CD1c-positive myeloid dendritic cell (primary cell): ENCODE results near the gene WDR36.

Experiments
- DNase-seq: peaks from one replicate; pipeline ENCODE4 v3.0.0-alpha.2; 2016; ENCODE audit errors: extremely low spot score

Gene WDR36

GRCh38 chr5:111106320-111106948 lies 14.3 kb downstream of the WDR36 start:
- DNase-seq, result no peak

DNA sequence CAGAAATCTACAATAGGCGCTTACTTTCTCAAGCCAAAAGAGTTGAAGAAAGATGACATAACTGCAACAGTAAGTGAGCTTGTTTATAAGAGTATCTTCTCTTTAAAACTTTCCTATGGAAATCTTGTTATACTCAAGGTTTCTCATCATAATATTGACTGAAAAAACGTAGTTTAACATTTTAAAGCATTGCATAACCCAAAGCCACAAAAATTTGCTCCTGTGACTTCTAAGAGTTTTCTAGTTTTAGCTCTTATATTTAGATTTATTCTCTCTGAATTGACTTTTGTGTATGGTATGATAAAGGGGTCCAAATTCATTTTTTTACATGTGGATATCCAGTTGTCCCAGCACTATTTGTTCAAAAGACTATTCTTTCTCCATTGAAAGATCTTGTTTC lies 15.2 kb downstream of the WDR36 start:
- DNase-seq, result no peak

DNA sequence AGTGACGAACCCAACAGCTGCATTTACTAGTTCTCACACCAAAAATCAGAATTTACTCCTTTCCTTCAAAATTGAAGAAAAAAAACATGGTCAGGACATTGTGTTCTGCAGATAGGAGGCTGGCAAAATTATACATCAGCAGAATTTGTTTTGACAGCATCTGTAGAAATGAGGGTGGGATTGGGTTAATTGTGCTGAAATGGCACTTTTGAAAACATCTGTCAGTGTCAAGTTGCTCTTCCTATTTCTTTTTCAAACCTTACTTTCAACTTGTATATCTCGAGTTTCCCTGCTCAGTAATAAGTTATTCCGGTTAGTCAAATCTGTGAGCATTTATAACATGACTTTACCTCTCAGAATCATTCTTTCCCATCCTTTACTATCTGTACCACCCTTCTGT lies 19.8 kb downstream of the WDR36 start:
- DNase-seq, result no peak

DNA sequence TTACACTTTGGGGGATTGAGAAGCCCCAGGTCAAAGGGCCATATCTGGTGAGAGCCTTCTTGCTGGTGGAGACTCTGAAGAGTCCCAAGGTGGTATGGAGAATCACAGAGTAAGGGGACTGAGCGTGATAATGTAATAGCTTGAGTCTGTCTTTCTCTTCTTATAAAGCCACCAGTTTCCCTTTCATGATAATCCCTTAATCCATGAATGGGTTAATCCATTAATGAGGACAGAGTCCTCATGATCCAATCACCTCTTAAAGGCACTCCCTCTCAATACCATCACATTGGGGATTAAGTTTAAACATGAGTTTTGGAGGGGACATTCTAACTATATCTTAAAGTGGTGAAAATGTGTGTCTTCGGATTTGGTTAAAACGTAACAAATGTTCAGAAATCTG lies 21.5 kb downstream of the WDR36 start:
- DNase-seq, result no peak

- no peak for DNase-seq
Observed at GRCh38 chr5:111115229-111115628, 23.1 kb downstream of the WDR36 start.

GRCh38 chr5:111116550-111116949 lies 24.4 kb downstream of the WDR36 start:
- peak; percentile 85 for DNase-seq

DNA sequence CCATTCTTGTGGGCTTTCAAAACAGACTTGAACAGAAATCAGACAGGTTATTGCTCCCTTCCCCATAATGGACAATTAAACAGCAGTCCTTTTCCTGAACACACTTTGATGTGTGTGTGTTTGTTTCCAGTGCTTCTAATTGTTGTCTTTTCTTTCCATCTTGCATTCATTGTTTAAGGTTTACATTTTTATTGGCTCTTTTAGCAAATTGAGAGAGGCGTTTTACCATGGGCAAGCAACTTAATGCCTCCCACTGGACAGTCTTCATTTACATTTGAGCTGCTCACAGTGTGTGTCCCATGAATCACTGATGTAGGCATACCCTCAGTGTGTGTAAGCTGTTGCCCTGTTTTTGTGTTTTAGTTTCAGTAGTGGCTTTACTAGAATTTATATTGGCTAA lies 25.0 kb downstream of the WDR36 start:
- no peak for DNase-seq

GRCh38 chr5:111119221-111119620 lies 27.1 kb downstream of the WDR36 start:
- DNase-seq, result no peak

DNA sequence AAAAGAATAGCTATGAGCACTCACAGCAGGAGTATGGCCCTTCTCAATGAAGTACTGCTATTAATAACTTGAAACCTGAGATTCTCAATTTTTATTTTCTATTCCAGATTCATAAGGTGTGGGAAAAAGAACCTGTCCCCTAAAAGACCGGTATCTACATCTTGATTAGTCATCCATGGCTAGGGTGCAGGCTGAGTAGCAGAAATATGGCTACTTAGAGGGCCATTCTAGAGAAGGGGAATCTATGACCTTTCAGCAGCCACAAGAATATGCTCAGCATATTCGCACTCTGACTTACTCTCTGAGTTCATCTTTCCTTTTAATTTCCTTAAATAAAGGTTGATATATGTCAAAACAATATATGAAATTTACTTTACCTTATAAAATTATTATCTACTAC lies 27.7 kb downstream of the WDR36 start:
- DNase-seq, result no peak

DNA sequence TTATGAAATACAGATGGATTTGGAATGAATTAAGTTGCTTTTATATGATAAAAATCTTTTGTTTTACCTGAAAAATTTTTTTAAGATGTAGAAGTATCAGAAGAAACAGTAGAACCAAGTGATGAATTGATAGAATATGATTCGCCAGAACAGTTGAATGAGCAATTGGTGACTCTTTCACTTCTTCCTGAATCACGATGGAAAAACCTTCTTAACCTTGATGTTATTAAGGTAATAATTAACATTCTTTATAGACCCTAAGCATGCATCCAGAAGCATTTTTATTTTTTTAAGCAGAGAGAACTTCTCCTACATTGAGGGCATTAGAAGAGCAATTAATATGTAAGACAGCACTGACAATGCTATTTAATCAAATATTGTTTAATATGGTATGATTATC lies 28.8 kb downstream of the WDR36 start:
- DNase-seq, result no peak

GRCh38 chr5:111121926-111122325 lies 29.8 kb downstream of the WDR36 start:
- DNase-seq, result no peak

DNA sequence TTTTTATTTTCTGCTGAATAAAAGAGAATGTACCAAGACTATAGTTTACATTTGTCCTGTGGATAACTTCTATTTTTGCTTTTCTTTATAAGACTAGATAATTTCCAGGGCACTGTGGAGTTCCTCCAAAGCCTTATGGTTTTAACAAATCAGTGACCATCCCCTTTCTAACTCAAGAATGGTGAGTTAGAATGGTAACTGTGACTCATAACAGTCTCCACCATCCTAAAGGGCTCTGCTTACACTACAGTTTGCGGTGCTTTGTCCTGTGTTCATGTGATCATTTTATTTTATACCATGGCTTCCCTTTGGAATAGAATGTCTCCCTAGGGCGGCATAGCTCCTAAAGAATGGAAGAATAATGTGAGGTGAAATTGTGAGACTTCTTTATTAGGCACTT lies 30.2 kb downstream of the WDR36 start:
- DNase-seq, result no peak

- no peak for DNase-seq
Observed at GRCh38 chr5:111124793-111125192, 32.6 kb downstream of the WDR36 start.

GRCh38 chr5:111126896-111127295 lies 34.7 kb downstream of the WDR36 start:
- no peak for DNase-seq

- DNase-seq, result no peak
Observed at GRCh38 chr5:111127453-111128195, 35.5 kb downstream of the WDR36 start.

DNA sequence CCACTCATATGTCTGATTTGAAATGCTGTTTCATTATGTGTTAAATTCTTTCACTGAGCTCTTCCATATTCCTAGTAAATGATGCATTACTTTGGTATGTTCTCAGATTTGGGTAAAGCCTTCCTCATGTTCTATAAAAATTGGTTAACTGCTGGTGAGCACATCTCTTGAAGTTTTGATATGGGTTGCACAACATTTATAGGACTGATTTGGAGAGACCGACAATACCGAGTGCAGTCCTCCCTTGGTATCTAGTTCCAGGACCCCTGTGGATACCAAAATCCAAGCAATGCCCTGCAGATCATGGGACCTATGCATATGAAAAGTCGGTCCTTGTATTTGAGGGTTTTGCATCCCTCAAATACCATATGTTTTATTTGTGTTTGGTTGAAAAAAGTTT lies 37.8 kb downstream of the WDR36 start:
- no peak for DNase-seq

- no peak for DNase-seq
Observed at GRCh38 chr5:111131356-111131755, 39.2 kb downstream of the WDR36 start.

- DNase-seq, result peak; percentile 9
Observed at GRCh38 chr5:111132076-111132475, 39.9 kb downstream of the WDR36 start.

- DNase-seq, result no peak
Observed at GRCh38 chr5:111132731-111133435, 40.7 kb downstream of the WDR36 start.

DNA sequence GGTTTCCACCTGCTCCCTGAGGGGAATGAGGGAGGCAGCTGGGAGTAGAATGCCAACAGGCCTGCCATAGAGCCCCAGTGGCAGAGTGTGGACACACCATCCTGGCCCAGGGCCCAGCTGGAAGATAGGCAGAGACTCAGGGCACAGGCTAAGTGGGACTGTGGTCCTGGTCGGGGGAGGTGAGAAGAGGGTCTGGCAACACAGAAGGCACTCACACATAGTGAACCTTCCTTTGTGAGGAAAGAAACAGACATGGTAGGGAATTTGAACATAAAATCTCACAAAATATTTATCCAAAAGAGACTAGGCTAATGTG lies 41.2 kb downstream of the WDR36 start:
- no peak for DNase-seq

DNA sequence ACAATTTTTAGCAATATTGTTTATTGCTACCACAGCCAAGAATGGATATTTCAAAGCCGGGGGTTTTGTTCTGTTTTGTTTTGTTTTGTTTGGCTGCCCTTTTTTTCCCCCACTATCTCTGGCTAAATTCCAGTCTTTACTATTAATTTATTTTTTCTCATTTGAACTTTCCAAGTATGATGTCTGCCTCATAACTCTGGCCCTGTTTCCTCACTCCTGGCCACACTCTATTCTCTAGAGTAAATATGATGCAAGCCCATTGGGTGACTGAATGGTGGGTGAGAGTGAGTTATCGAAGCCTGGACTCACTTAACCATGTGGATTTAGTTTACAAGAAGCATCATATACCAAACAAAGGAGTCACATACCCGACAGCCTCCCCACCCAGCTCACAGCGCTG lies 41.9 kb downstream of the WDR36 start:
- DNase-seq, result no peak

DNA sequence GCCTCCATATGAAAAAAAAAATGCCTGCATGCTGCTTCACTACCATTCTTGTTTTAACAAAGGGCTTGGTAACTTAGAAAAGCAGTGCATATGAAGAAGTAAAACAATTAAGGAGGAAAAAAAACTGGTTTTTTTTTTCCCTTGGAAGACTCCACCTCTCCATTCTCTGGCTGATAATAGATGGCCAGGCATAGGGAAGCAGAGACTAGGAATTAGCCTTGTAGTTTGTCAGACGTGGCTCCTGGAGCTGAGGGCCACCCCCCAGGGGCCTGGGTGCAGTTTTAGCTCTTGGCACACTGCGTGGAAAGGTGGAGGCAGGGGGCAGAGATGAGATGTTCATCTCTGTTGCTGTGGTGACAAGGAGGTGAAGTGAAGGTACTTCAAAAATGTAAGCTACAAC lies 42.7 kb downstream of the WDR36 start:
- no peak for DNase-seq

DNA sequence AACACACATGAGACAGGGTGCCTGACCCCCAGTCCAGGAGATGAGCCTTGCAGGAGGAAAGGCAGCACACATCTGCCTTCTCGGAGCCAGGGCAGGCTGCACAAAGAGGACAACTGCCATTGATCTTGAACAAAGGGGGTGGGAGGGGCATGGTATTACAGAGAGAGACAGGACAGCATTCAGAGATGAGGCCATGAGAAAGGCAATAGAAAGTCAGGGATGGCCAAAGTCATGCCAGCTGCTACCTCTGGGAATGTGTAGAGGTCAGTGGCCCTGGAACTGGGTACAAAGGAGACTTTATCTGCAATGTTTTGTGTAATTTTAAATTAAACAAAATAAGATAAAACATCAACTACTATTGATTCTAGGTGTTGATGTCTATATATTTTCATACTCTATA lies 43.2 kb downstream of the WDR36 start:
- DNase-seq, result no peak
